DMS53 treated with DMSO at 0.1 percent for 48 hours (cell line): ENCODE measurements around the gene FITM1.

Experiments
- DNase-seq: peaks from one replicate; lab custom pipeline; 2025; ENCODE audit not compliant: unreplicated experiment; lab: John Stamatoyannopoulos, UW

FITM1 gene

DNA sequence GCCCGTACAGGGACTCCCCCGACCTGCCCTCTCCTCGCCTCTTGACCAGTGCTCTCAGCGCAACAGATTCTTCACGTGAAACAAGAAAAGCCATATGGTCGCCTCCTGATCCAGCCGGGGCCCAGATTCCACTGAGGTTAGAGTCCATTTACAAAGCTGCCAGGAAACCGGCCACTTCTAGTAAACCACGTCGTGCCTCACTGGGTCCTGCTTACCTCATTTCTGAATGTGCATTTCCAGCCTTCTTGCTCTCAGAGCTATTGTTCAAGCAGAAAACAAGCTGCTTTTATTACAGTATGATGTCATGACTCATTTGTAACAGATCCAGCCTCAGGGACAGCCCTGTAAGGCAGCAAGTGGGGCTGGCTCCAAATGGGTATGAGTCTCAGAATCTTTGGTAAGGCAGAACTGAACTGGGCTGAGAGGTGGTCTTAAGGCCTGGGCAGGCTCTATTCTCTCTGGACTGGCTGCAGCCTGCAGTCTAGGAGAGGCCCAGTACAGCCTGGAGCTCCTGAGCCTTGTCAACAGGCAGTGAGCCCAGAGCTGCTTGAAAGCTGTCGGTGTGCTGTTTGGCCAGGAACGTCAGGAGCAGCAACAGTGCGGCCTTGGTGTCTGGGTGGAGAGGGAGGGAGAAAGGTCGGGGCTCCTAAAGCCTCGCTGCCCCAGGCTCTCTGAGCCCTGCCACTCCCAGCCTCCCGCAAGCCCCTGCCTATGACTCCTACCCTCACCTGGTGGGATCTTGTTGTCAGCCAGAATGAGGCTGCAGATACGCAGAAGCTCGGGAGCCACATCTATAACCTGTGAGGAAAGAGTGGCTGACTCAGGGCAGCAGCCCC, 49.7 kb downstream of the FITM1 start:
- no peak for DNase-seq

DNA sequence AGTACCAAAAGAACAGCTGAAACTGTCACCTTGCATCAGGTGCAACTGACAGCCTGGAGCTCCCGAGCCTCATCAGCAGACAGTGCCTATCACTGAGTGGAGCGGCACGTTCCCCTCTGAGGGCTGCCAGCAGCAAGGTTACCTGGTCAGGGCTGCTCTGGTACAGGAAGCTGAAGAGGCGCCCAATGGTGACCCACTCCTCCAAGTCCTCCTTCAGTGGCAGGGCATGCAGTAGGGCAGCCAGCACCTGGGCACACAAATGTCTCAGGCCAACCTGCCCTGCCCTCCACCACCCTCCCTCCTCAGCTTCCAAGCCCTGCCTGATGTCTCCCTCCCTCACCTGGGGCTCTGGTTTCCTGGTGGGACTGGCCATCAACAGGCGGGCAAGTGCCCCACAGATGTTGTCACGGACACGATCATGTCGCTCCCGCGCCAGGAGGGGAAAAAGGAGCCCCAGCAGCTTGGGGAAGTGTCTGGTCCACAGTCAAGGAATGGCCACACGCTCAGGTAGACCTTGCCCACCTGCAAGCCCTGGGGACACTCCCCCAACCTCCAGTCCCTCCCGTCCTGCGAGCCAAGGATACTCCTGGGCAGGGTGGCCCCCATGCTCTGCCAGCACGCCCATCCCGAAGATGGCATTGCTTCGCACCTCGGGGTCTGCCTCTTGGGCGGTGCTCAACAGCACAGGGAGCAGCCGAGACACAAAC, 51.1 kb downstream of the FITM1 start:
- no peak for DNase-seq
